HCT116 (cell line): Measurements from ENCODE around the gene MTHFD1L. TPM values are rescaled to one million over a fixed set of nuclear protein-coding genes. Genes with fewer than 3 reads are reported as not detected.

Experiments
- ATAC-seq: fragments of 200-7000 bp; cut with Tn5 transposase; 2 replicates; pipeline ENCODE4 v1.9.1; 2020; ENCODE audit warnings: mild to moderate bottlenecking, moderate library complexity
- BruUV-seq: library from RNA; stranded (reverse); fragments of 400-500 nt; replicated peaks from 2 replicates; lab custom pipeline; 2021; lab: Mats Ljungman, UMichigan
- CTCF ChIA-PET: fragments of 300-600 bp; sonication (Branson Sonifier 250); formaldehyde crosslinking; loops from one replicate; lab custom pipeline; 2021; ENCODE audit warnings: antibody characterized with exemption; lab: Charles Lee
- POLR2A ChIA-PET: fragments of 300-600, 350-600 bp; sonication (Branson Sonifier 250); formaldehyde crosslinking; loops from one replicate; lab custom pipeline; 2021; ENCODE audit warnings: antibody characterized with exemption; lab: Charles Lee
- RAD21 ChIA-PET, 2 experiments: fragments of 300-600 bp; sonication (Branson Sonifier 250); formaldehyde crosslinking; loops; one replicate each; lab custom pipeline; 2023; ENCODE audit warnings: low total read pairs in 2 of 2; ENCODE audit not compliant: uncharacterized antibody in 2 of 2, unreplicated experiment in 2 of 2, low non-redundant PET in 1 of 2; lab: Charles Lee
- DNase-seq: peaks from one replicate; pipeline ENCODE4 v3.0.0-alpha.2; 2010; ENCODE audit warnings: low read depth, low spot score
- H2AFZ ChIP-seq: fragments of 200-600 bp; shearing (Covaris generic), sonication (generic); 2 replicates; pipeline ENCODE4 v1.6.1; 2017; ENCODE audit warnings: low read depth, mixed run types, mixed read lengths, antibody characterized with exemption, low read length; ENCODE audit not compliant: poor library complexity, severe bottlenecking
- H3K27ac ChIP-seq: 2 replicates; pipeline ENCODE4 v1.5.1; 2012; ENCODE audit warnings: low read depth, low read length
- H3K27me3 ChIP-seq: fragments of 200-600 bp; sonication (generic); 2 replicates; pipeline ENCODE4 v1.6.1; 2016; ENCODE audit warnings: mixed run types, low read length, mixed read lengths; ENCODE audit not compliant: insufficient read depth
- H3K36me3 ChIP-seq, 2 experiments: fragments of 200-500 bp in 1 of 2; fragments of 200-600 bp in 1 of 2; sonication (Bioruptor generic) in 1 of 2; sonication (generic) in 1 of 2; 2 replicates each; pipeline versions ENCODE4 v1.5.1 to v1.6.1; 2014 to 2016; ENCODE audit warnings: low read length in 2 of 2, inconsistent platforms in 1 of 2, mixed read lengths in 1 of 2, mixed run types in 1 of 2; ENCODE audit not compliant: insufficient read depth in 2 of 2, control insufficient read depth in 1 of 2
- H3K4me1 ChIP-seq, 2 experiments: fragments of 200-600 bp in 1 of 2; sonication (generic) in 1 of 2; 2 replicates each; pipeline versions ENCODE4 v1.5.1 to v1.6.1; 2012 to 2017; ENCODE audit warnings: low read length in 2 of 2, inconsistent platforms in 1 of 2, mild to moderate bottlenecking in 1 of 2, mixed read lengths in 1 of 2, mixed run types in 1 of 2, moderate library complexity in 1 of 2; ENCODE audit not compliant: insufficient read depth in 2 of 2, control insufficient read depth in 1 of 2
- H3K4me2 ChIP-seq: fragments of 200-600 bp; sonication (generic); 2 replicates; pipeline ENCODE4 v1.6.1; 2017; ENCODE audit warnings: mixed run types, low read length, mixed read lengths
- H3K4me3 ChIP-seq, 2 experiments: fragments of 200-600 bp in 1 of 2; sonication (generic) in 1 of 2; replicated peaks in 1 of 2; 2 replicates each; pipeline ENCODE4 v1.5.1; 2011 to 2016; ENCODE audit warnings: low read length in 2 of 2, control low read depth in 1 of 2, low read depth in 1 of 2, mild to moderate bottlenecking in 1 of 2, mixed read lengths in 1 of 2, mixed run types in 1 of 2
- H3K79me2 ChIP-seq: fragments of 200-600 bp; sonication (generic); 2 replicates; pipeline ENCODE4 v1.6.1; 2017; ENCODE audit warnings: mild to moderate bottlenecking, mixed run types, low read length, moderate library complexity, mixed read lengths; ENCODE audit not compliant: insufficient read depth
- H3K9ac ChIP-seq: fragments of 200-600 bp; sonication (generic); 2 replicates; pipeline ENCODE4 v1.6.1; 2016; ENCODE audit warnings: low read length, mixed read lengths
- H3K9me2 ChIP-seq: fragments of 200-600 bp; sonication (generic), shearing (Covaris generic); 2 replicates; pipeline ENCODE4 v1.6.1; 2017; ENCODE audit warnings: mixed run types, mild to moderate bottlenecking, moderate library complexity; ENCODE audit not compliant: insufficient read depth
- H3K9me3 ChIP-seq, 2 experiments: fragments of 200-500 bp in 1 of 2; fragments of 200-600 bp in 1 of 2; sonication (Bioruptor generic) in 1 of 2; sonication (generic) in 1 of 2; 2 replicates each; pipeline ENCODE4 v1.6.1; 2014 to 2017; ENCODE audit warnings: low read length in 2 of 2, mixed read lengths in 2 of 2, inconsistent platforms in 1 of 2, low read depth in 1 of 2, mild to moderate bottlenecking in 1 of 2, mixed run types in 1 of 2, moderate library complexity in 1 of 2; ENCODE audit not compliant: control insufficient read depth in 1 of 2, insufficient read depth in 1 of 2
- H4K20me1 ChIP-seq: fragments of 200-600 bp; sonication (generic), shearing (Covaris generic); 2 replicates; pipeline ENCODE4 v1.6.1; 2017; ENCODE audit warnings: mixed run types, mild to moderate bottlenecking, moderate library complexity; ENCODE audit not compliant: insufficient read depth
- ATF3 ChIP-seq: IDR thresholded peaks from 2 replicates; pipeline ENCODE4 v1.6.1; 2012
- CBX3 ChIP-seq: IDR thresholded peaks from 2 replicates; pipeline ENCODE4 v1.6.1; 2012; ENCODE audit warnings: low read depth
- FOSL1 ChIP-seq: IDR thresholded peaks from 2 replicates; pipeline ENCODE4 v1.6.1; 2012; ENCODE audit warnings: low read depth
- JUND ChIP-seq: IDR thresholded peaks from 2 replicates; pipeline ENCODE4 v1.6.1; 2012
- MAX ChIP-seq: IDR thresholded peaks from 2 replicates; pipeline ENCODE4 v1.6.1; 2012
- POLR2AphosphoS5 ChIP-seq: IDR thresholded peaks from 2 replicates; pipeline ENCODE4 v1.6.1; 2011; ENCODE audit warnings: mild to moderate bottlenecking, low read depth, low read length, moderate library complexity
- RAD21 ChIP-seq: IDR thresholded peaks from 2 replicates; pipeline ENCODE4 v1.6.1; 2012; ENCODE audit warnings: low read depth, mild to moderate bottlenecking
- SIN3A ChIP-seq: IDR thresholded peaks from 2 replicates; pipeline ENCODE4 v1.6.1; 2012; ENCODE audit warnings: low read depth
- ZBTB33 ChIP-seq: IDR thresholded peaks from 2 replicates; pipeline ENCODE4 v1.6.1; 2011; ENCODE audit warnings: mild to moderate bottlenecking, low read length, moderate library complexity; ENCODE audit not compliant: insufficient replicate concordance; ENCODE audit errors: extremely low read depth
- ZFX ChIP-seq: fragments of 450-650 bp; IDR thresholded peaks from 2 replicates; pipeline ENCODE4 v1.6.1; 2017
- ZNF274 ChIP-seq: fragments of 200-500 bp; sonication (Bioruptor generic); IDR thresholded peaks from 2 replicates; pipeline ENCODE4 v1.6.1; 2014; ENCODE audit warnings: mild to moderate bottlenecking, low read depth, low read length, inconsistent platforms
- intact Hi-C: fragments of 100-400 bp; cut with micrococcal nuclease; formaldehyde crosslinking; loops from 2 replicates; pipeline ENCODE4 v1.10.0; 2022
- total RNA-seq: library from RNA; stranded (reverse); gene quantifications from one replicate; pipeline ENCODE4 v1.2.1, GENCODE V29; 2021; ENCODE audit not compliant: unreplicated experiment

MTHFD1L gene
- total RNA-seq, 1 experiment from 2014 or later = 127 TPM

- Histone ChIP-seq H4K20me1 (no peaks in the 10 kb centered on the region), H3K4me2 (0 out of 2 replicates have a peak overlapping the region, but pooled peaks have one; percentile 6), H3K4me1 (peaks cover 33 to 72% of the 10 kb centered on the region in 2 experiments), H3K9ac (0 out of 2 replicates have a peak overlapping the region, but pooled peaks have one; percentile 11), H3K9me3 (peaks cover 0 to 4% of the 10 kb centered on the region in 2 experiments; a peak in 1 of 4 replicates), H2AFZ (no peak overlapping the region), H3K9me2 (no peaks in the 10 kb centered on the region), H3K27ac (peak overlapping the region; percentile 30; the same call in 1 of the 2 replicates), H3K4me3 (no peak overlapping the region), H3K79me2 (peaks cover 4% of the 10 kb centered on the region; the same call in 1 of the 2 replicates), H3K36me3 (peaks cover 0 to 28% of the 10 kb centered on the region in 2 experiments; a peak in 1 of 4 replicates), H3K27me3 (no peaks in the 10 kb centered on the region)
- intact Hi-C loops = no loop called here
- DNase-seq (no peak), ATAC-seq (no peak)
- POLR2A ChIA-PET = interaction anchor here (1.0 to 1.7 kb wide), 3 partner anchors 11 to 42 kb away, joined by 3 to 5 read pairs (median 3); no protein-coding TSS in a partner anchor
- RAD21 ChIA-PET = no interaction called here
- TF ChIP-seq FOSL1 (0 out of 2 replicates have a peak, but pooled peaks have one; percentile 16), JUND (no peak), MAX (no peak), ZNF274 (no peak), ATF3 (no peak)
- BruUV-seq = no TSS peak
- CTCF ChIA-PET = interaction anchor here (1.4 to 2.8 kb wide), 3 partner anchors 12 to 298 kb away, joined by 5 to 9 read pairs (median 6); no protein-coding TSS in a partner anchor
These were observed 160.7 kb downstream of the MTHFD1L start for GRCh38 chr6:151026041-151026663.

- ChIA-PET POLR2A (interaction anchor here (1.0 to 1.5 kb wide), 3 partner anchors 12 to 298 kb away, joined by 3 to 4 read pairs (median 3); no protein-coding TSS in a partner anchor), RAD21 (interaction anchor here (0.5 to 0.6 kb wide), 2 partner anchors 213 to 536 kb away, joined by 3 to 4 read pairs; no protein-coding TSS in a partner anchor), CTCF (interaction anchor here (0.6 to 2.8 kb wide), 3 partner anchors 13 to 309 kb away, joined by 3 to 9 read pairs (median 6); no protein-coding TSS in a partner anchor)
- Histone ChIP-seq H3K27me3 (no peaks in the 10 kb centered on the region), H3K9me3 (peaks cover 0 to 4% of the 10 kb centered on the region in 2 experiments; a peak in 1 of 4 replicates), H3K27ac (no peak overlapping the region), H3K79me2 (peaks cover 3% of the 10 kb centered on the region; the same call in 1 of the 2 replicates), H2AFZ (no peak overlapping the region), H3K4me1 (peaks cover 22 to 70% of the 10 kb centered on the region in 2 experiments), H3K36me3 (peaks cover 0 to 34% of the 10 kb centered on the region in 2 experiments; a peak in 1 of 4 replicates), H3K4me3 (no peak overlapping the region), H4K20me1 (no peaks in the 10 kb centered on the region), H3K4me2 (no peak overlapping the region), H3K9me2 (no peaks in the 10 kb centered on the region), H3K9ac (no peak overlapping the region)
- intact Hi-C loops = no loop called here
- DNase-seq (no peak), ATAC-seq (no peak)
- BruUV-seq = no TSS peak
- no peak for TF ChIP-seq CBX3
- no peak for TF ChIP-seq POLR2AphosphoS5
- TF ChIP-seq ZBTB33 = no peak
- TF ChIP-seq ZFX = no peak
- TF ChIP-seq RAD21 = no peak
- no peak for TF ChIP-seq SIN3A
These were observed 161.8 kb downstream of the MTHFD1L start for GRCh38 chr6:151027295-151027747.
